ENCODE results near the gene LTBR. TPM values are rescaled to one million over a fixed set of nuclear protein-coding genes. Genes with fewer than 3 reads are reported as not detected.
"Not testable (repeated sequence)": the region's sequence is repeated elsewhere in the genome, so short reads cannot be mapped to it uniquely, and the experiment has no call there.

Gene LTBR
- total RNA-seq, 4 donors from 2014 or later = 99.9 to 171 (median 142) TPM

DNA sequence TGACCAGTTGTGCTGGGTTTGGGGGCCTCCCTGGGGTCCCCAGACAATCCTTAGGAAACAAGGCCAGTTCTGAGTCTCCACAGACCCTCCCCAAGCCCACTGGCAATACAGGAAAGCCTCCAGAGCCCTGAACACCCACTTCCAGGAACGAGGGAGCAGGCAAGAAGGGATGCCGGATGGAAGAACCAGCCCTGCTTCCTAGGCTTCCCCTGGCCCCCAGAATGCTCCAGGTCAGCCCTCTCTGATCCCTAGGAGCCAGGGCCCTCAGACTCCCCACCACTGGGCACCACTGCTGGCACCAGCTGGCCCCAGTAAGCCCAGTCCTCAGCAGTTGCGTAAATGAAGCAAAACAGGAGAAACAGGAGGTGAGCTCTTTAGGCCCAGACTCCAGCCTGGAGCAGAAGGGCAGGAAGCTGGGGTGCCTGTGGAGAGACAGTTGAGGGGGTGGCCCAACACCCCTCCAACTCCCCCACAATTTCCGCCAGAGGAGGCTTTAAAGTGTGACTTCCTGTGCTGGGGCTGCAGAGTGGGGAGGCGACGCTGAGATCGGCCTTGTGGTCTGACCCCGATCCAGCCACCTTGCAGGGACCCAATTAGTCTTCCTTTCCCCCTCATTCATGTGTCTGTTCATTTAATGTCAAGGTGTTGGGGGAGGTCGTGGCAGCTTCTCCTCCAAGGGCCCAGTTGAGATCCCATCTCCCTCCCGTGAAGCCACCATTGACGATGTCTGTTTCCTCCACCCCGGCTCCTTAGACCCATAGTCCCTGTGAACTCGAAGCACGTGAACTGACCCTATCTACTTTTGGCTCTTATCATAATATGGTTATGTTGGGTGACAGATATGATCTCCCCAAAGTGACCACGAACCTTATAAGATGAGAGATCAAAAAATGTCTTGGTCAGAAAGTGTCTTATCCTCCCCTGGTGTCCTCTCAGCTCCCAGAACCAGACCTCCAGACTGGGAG is 46.8 kb upstream of the LTBR start:
- DNase-seq (ENCODE audit: low spot score) = no peak
- TF ChIP-seq, protein P1, sequence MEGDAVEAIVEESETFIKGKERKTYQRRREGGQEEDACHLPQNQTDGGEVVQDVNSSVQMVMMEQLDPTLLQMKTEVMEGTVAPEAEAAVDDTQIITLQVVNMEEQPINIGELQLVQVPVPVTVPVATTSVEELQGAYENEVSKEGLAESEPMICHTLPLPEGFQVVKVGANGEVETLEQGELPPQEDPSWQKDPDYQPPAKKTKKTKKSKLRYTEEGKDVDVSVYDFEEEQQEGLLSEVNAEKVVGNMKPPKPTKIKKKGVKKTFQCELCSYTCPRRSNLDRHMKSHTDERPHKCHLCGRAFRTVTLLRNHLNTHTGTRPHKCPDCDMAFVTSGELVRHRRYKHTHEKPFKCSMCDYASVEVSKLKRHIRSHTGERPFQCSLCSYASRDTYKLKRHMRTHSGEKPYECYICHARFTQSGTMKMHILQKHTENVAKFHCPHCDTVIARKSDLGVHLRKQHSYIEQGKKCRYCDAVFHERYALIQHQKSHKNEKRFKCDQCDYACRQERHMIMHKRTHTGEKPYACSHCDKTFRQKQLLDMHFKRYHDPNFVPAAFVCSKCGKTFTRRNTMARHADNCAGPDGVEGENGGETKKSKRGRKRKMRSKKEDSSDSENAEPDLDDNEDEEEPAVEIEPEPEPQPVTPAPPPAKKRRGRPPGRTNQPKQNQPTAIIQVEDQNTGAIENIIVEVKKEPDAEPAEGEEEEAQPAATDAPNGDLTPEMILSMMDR (IDR thresholded peaks at IDR 0.05) = no peak
- no peak for ATAC-seq (ENCODE audit: low FRiP score)

DNA sequence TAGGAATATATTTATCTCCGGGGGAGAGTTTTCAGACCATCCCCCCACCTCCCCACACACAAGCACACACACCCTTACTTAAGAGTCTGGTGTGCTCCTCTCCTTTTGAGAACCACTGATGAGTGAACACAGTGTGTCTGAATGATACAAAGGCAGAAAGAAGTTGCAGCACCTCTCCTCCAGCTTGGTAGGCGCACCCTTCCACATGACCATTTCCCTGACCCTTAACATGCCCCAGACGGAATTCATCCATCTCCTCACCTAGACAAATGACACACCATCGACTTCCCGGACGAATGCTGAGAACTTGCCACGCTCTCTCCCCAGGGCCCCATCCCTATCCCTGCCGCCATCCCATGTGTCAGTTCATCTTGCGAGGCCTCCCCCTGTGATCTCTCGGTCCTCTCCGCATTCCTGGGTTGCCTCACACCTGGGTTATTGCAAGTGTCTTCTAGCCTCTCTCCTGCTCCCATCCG is 46.0 kb upstream of the LTBR start:
- DNase-seq (ENCODE audit: low spot score) (peak; percentile 50), ATAC-seq (ENCODE audit: low FRiP score) (peak; percentile 8)
- TF ChIP-seq, protein P1 (IDR thresholded peaks at IDR 0.05) = no peak

DNA sequence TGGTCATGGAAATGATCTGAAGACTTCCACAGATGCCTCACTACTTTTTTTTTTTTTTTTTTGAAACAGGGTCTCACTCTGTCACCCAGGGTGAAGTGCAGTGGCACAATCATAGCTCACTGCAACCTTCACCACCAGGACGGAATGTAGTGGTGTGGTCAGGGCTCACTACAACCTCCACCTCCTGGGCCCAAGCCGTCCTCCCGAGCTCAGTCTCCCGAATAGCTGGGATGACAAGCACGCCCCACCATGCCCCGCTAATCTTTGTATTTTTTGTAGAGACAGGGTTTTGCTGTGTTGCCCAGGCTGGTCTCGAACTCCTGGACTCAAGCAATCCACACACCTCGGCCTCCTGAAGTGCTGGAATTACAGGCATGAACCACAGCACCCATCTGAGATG is 45.4 kb upstream of the LTBR start:
- ATAC-seq (ENCODE audit: low FRiP score); DNase-seq (ENCODE audit: low spot score): not testable (repeated sequence)

DNA sequence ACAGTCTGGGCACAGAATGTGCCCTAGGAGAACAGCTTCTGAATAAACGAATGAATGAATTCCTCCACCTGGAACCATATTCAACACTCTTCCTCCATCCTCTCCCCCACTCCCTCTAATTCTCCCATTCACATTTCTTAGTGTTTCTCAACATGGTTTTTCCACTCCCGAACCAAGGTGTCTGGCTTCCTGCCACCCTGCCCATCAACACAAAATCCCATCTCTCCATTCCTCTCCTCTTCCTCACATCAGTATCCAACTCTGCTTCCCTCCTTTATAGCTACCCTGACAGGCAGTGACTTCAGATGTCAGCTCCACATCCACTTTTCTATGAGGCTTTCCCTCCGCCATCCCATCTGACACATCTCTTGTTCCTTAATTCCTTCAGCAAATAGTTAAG is 45.0 kb upstream of the LTBR start:
- DNase-seq (ENCODE audit: low spot score) (no peak), ATAC-seq (ENCODE audit: low FRiP score) (no peak)
- TF ChIP-seq, protein P1 (IDR thresholded peaks at IDR 0.05) = no peak

DNA sequence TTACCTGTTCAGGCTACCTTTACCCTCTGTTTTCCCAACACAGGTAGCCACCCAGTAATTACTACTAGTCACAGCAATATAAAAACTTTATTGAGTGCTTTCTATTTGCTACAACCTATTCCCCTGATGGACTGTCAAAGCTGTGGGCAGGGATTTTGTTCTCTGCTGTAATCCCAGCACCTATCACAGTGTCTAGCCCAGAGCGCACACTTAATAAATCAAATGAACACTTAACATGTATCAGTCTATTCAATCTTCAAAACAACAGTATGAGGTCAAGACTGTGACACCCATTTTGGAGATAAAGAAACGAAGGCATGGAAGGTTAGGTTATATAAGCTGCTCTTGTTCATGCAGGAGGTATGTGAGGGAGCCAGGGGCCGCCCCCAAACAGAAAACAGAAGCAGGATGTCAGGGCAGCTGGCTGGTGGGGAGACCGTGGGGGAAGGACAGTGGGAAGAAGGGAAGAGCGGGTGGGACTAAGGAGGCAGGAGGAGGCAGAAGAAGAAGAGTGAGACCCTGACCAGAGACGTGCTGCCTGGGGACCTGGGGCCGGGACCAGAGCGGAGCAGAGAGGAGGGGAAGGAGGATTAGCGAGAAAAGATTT is 43.8 kb upstream of the LTBR start:
- no peak for DNase-seq (ENCODE audit: low spot score)
- TF ChIP-seq, protein P1 (IDR thresholded peaks at IDR 0.05) = no peak
- no peak for ATAC-seq (ENCODE audit: low FRiP score)

DNA sequence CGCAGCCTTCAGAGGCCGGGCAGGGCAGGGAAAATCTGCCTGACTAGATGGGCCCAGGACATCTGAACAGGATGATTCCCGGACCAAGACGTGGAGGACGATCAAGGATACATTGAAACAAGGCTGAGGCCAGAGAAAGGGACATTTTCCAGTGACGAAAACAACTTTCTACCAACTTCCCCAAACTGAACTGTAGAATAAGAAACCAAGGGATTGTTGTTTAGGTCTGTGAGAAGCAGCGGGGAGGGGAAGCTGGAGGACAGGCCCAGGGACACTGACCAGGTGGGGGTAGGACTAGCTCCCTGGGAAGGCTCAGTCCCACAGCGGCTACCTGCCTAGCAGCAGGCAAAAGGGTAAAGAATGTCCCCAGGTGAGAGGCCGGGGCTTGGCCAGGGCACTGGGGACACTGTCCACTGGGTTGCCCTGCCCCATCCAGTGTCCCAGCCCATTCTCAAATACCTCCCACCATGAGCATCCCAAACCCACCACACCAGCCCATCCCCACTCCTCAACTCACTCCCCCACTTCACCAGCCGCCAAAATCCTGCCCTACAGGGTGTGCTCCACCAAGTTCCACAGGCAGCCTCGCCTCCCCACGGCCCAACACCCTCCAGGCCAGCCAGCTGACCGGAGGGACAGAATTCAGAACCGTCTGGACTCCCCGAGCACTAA is 43.1 kb upstream of the LTBR start:
- DNase-seq (ENCODE audit: low spot score) (no peak), ATAC-seq (ENCODE audit: low FRiP score) (no peak)
- TF ChIP-seq, protein P1 (IDR thresholded peaks at IDR 0.05) = no peak

Measured in omental fat pad (tissue), 4 donors.